MV-4-11 (cell line): ENCODE results near the gene RAET1E.
"Not testable (repeated sequence)": the region's sequence is repeated elsewhere in the genome, so short reads cannot be mapped to it uniquely, and the experiment has no call there.

Experiments used
- DNase-seq: peaks from one replicate; lab custom pipeline; 2025; lab: John Stamatoyannopoulos, UW

Gene RAET1E

DNA sequence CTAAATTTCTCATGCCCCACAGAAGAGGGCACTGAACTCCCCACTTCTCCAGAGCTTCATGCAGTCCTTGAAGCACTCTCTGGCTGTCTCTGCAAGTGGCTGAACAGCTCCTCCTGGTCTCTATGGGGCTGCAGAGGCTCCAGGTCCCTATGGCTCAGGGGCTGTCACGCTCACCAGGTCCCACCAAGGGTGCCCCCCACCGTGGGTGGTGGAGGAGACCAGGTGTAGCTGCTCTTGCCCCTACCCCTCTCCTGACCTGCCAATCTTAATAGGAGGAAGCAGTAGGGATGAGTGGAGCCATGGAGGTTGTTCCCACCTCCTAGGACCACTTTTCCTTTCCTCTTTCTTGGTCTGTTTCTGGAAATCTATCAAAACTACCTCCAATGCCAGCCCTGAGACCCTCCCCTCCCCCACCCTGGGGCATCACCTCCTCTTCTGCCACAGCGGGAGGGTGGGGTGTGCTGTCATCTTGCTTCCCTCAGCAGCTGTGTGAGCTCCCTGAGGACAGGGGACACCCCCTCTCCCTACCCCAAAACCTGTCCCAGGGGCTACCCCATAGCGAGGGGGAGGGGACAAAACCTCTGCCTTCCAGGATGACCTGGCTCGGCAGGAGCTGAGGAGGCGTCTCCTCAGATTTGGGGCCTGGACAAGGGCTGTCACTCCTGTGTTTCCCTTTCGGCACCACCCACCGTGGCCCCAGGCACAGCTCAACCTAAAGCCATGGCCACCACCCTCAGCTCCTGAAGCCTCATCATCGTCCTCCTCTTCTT, 12.0 kb upstream of the RAET1E start:
- DNase-seq = no peak

DNA sequence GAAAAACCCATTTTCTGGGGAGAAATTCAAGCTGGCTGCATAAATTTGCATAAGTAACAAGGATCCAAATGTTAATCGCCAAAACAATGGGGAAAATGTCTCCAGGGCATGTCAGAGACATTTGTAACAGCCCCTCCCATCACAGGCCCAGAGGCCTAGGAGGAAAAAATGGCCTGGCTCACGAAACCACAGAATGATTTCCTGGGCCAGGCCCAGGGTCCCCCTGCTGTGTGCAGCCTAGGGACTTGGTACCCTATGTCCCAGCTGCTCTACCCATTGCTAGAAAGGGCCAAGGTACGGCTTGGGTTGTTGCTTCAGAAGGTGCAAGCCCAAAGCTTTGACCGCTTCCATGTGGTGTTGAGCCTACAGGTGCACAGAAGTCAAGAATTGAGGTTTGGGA, 10.6 kb upstream of the RAET1E start:
- not testable (repeated sequence) for DNase-seq

DNA sequence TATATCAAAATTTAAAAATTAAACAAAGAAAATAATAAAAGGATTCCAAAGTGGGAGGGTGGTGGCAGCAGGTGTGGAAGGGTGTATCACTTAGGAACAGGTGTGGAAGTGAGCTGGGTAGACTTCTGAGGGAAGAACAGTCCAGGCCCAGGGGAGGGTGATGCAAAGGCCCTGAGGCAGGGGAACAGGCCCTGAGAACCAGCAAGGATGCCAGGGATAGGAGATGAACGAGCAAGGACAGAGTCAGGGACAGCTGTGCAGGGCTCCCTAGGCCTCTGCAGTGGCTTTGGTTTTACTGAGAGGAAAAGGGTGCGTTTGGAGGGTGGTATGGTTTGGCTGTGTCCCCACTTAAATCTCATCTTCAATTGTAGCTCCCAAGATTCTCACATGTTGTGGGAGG, 9.4 kb upstream of the RAET1E start:
- DNase-seq = no peak

DNA sequence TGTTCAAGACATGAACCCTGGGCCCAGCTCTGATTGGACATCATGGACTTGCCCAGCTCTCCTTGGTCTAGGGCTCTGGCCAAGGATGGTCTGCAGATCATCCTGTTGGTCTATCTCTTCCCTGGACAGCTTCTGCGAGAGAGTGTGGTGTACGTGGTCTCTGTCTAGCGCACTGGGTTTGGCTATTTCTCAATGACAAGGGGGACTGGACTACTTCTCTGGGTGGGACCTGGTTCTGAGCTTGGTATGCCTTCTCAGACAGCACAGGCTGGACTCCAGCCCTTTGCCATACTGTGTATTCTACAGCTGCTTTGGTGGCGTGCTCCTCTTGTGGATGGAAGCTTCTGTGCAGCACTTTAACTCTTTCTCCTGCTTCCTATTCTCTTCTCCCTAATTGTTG, 8.5 kb upstream of the RAET1E start:
- DNase-seq = no peak

DNA sequence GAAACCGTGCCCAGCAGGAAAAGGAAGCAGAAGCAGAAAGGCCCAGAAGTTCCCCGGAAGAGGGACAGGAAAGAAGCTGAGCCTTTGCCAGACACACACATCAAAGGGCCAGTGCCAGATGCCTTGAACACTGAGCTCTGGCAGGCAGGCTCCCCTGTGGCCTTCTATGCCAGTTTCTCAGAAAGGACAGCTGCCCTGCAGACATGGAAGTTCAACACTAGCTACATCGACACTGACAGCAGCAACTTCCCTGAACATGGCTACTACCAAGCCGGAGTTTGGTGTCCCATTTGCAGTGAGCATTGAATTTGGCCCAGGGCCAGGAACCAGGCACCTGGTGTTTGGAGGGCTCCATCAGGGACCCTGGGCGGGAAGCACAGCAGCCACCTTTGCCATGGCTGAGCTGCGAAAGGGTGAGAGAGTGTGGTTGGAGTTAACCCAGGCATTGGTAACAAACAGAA, 8.0 kb upstream of the RAET1E start:
- no peak for DNase-seq

DNA sequence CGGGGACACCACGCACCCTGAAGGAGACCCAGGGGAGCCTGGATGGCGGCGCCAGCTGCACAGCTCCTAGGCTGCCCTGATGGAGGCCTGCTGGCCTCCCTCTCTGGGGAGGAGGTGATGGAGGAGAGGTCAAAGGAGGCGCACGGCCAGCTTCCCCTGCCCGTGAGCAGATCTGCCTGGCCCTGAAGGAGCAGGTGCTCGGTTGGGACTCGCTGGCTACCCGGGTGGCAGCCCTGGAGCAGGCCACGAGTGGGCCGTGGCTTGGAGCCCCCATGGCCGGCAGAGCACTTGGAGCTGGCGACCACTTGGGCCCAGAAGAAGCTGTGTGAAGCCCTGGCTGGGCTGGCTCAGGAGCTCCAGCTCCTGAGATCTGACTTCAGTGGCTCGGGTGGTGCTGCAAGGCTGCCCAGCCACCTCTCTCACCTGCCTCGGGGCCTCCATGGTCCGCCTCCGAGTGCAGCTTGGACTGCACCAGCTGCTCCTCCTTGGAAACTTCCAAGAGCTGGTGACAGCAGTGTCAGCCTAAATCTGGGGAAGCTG, 7.5 kb upstream of the RAET1E start:
- DNase-seq = no peak

DNA sequence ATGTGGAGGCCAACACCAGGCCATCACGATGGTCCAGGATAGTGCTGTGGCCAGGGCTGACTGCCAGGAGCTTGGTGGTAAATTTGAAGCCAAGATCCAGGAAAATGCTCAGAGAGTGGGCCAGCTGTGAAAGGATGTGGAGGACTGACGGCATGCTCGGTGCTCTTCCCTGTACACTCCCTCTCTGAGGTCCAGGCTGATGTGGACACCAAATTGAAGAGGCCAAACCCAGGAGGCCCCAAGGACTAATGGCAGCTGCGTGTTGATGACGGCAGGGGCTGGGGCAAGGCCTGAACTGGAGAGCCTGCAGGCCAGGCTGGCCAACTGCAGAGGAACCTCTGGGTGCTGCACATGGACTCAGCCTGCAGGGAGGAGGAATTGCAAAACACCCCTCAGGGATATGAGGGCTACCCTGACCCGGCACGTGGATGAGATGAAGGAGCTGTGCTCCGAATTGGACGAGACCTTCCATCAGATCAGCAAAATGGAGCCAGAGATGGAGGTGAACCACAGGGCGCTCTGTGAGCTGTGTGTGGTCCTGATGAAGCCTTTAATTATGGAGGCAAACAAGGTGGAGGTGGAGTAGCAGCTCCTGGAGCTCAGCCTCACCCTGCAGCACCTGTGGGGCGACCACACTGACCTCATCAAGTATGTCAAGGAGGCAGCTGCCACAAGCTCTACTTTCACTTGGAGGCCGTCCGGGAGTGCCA, 6.9 kb upstream of the RAET1E start:
- DNase-seq = no peak

DNA sequence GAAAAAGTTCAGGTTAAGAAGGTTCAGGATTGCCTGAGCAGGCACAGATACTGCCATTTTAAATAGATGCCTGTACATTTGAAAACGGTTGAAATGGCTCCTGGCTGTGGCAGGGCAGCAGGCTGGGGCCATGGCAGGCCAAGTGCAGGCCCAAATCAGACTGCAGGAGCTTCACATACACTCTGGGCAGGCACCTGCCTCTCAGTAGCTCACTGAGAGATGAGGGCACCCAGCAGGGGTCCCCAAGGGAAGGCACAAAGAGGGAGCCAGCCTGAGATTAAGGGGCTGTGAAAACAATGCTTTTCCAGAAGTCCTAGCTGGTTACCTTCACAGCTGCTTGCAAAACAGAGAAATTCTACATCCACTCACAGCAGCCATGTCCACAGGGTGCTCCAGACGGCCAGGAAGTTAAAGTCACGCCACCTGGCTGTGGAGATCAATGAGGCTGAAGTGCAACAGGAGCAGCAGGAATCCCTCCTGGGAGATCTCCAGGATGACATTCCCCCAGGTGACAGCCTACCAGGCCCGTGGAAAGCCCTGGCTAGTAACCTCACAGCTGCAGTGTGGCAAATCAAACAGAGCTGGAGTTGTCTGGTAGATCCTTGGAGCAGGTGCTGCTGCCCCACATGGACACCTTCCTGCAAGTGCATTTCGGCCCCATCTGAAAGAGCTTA, 6.2 kb upstream of the RAET1E start:
- no peak for DNase-seq

DNA sequence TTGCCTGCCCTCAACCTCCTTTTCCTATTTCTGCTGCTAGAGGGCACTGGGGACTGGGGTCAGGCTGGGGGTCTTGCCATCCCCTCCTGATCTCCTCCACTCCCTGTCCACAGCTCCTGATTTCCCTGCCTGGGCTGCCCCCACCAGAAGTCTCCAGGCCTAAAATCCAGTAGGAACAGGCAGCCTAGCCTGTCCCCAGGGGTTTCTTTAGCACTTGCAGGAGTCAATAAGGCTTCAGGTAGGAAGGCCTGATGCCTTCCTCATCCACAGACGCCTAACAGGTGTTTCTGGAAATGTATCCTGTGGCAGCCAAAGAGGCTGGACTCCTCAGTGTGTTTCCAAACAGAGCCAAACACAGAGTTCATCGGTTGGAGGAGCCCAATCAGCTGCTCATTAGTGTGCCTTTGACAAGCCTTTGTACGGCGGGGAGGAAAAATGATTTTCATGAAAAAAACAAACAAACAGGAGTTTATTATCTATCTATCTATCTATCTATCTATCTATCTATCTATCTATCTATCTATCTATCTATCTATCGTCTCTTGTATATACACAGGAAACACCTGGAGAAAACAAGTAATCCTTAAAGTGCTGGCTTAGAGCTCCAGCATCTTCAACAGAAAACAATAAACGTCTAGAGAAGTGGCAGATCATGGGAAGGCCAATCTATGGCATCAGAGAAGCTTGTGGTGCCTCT, 3.7 kb upstream of the RAET1E start:
- no peak for DNase-seq

DNA sequence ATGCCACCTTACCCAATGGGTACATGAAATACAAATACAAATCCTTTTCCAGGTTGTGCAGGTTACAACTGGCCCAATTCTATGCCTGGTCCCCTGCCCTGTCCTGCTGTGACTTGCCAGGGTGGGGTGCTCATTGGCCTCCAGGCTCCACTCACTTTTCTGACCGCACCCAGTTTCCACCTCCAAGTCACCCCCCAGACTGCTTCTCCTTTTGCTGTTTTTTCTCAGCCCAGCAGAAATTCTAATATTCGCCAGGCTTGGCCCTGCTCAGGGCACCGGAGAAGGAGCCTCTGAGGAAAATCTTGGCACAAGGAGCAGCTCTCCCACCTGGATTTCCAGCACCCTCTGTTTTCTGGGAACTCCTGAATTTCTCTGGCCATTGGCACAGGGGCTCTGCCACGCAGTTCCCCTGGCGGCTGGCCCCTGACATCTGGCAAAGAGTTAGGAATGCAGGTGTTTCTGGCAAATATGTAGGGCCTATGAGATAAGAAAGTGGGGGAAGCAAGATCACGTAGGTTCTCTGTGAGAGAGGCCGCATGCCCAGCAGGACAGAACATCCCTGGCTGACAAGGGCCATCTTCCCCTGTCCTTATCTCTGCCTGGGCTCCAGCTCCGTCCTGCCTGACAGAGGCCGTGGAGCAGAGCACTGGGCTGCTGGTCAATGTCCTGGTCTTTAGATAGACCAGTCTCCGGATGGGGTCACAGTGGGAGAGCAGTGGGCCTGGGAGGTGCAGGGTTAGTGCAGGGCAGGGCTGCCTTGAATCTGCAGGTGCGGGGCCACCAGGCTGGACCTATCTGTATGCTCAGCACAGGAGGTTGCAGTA, 2.9 kb upstream of the RAET1E start:
- DNase-seq = no peak

DNA sequence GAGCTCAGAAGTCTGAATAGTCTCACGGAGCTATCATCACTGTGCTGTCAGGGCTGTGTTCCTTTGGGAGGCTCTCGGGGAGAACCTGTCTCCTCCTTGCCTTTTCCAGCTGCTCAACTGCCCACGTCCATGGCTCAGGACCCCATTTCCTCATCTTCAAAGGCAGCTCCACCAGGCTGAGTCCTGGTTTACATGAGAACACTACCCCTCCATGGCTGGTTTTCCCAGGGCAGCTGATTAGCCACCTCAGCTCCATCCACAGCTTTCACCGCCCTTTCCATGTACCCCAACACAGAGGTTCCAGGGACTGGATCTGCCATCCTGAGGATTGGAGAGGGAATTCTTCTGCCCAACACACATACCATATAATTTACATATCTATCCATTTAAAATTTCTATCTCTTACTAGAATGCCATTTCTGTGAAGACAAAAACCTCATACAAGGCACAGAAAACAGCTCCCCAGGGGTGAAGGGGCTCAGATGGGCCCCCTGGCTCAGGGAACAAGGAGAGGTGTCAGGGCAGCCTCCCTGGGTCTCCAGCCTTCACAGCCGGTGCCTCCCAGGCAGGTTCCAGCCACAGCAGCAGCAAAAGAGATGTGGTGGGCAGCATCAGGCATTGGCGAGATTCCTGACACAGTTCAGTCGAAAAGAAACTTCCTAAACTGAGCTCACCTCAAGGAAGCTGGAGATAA, 2.2 kb upstream of the RAET1E start:
- no peak for DNase-seq

DNA sequence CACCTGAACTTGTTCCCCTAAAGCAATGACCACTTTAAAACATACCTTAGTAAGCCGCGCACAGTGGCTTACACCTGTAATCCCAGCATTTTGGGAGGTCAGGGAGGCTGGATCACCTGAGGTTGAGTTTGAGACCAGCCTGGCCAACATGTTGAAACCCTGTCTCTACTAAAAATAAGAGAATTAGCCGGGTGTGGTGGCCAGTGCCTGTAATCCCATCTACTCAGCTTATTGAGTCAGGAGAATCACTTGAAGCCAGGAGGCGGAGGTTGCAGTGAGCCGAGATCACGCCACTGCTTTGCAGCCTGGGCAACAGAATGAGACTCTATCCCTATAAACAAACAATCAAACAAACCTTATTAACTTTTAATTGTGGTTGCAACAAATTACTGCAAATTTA, 1.6 kb upstream of the RAET1E start:
- DNase-seq = no peak

DNA sequence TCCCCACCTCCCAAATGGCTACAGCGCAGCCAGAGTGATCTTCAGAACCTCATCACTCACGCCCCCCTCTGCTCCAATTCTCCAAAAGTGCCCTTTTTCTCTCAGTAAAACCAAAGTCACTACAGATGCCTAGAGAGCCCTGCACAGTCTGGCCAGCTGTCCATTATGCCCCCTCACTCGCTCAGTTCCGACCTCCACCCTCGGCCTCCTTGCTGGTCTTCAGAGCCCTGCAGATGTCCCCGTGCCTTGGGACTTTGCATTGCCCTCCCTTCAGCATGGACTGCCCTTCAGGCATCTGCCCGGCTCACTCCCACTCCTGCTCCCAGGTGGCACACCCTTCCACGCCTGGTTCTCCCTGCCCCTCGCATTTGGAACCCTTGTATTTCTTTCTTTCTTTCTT, 1.1 kb upstream of the RAET1E start:
- no peak for DNase-seq

DNA sequence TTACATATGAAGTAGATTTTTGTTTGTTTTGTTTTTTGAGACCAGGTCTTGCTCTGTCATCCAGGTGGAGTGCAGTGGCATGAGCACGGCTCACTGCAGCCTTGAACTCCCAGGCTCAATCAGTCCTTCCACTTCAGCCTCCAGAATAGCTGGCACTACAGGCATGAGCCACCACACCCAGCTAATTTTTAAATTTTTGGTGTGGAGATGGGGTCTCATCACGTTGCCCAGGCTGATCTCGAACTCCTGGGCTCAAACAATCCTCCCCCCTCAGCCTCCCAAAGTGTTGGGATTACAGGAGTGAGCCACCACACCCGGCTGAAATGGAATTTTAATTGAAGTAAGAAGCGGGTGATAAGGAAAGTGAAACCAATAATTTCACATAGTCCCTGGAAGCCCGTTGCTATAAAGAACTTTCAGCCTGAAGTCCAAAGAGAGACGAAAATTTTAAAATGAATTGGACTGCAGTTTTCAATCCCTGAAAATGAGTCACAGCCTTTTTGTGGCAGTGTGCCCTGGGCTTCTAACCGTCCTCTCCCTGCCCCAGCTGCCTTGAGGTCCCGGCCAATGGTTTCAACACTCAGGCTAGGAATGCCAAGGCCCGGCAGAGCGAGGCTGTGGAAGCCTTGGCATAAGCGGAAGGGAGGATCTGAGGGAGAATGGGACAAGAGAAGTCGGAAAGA, 757 bp downstream of the RAET1E start:
- DNase-seq = peak; percentile 36

DNA sequence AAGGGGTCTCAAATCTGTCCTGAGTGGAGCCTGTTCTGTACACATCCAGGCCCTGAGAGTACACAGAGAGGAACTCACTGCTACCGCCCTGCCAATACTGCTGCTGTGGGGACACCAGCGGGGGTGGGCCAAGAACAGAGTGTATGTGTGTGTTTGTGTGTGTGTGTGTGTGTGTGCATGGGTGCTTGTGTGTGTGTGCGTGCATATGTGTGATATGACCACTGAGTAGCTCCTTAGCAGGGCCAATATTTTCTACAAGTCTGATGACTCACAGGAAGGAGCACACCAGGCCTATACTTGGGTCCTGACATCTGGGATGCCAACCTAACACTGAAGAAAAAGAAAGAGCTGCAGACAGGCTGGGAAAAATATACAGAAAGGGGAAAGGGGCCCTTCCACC, 1.4 kb downstream of the RAET1E start:
- peak; percentile 77 for DNase-seq

DNA sequence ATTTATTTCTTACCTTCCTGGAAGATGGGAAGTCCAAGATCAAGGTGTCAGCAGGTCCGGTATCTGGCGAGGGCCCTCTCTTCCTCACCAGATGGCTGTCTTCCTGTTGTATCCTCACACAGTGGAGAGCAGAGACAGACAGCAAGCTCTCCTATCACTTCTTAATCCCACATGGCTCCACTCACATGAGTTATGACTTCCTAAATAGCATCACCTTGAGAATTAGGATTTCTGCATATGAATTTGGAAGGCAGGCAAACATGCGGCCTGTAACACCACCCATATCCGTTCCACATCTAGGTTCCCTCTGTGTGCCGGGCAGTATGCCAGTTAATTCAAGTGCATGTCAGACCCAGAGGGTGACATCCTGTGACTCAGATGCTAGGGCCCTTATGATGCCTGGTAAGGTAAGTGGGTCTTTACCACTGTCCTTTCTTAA, 2.1 kb downstream of the RAET1E start:
- DNase-seq = peak; percentile 84

DNA sequence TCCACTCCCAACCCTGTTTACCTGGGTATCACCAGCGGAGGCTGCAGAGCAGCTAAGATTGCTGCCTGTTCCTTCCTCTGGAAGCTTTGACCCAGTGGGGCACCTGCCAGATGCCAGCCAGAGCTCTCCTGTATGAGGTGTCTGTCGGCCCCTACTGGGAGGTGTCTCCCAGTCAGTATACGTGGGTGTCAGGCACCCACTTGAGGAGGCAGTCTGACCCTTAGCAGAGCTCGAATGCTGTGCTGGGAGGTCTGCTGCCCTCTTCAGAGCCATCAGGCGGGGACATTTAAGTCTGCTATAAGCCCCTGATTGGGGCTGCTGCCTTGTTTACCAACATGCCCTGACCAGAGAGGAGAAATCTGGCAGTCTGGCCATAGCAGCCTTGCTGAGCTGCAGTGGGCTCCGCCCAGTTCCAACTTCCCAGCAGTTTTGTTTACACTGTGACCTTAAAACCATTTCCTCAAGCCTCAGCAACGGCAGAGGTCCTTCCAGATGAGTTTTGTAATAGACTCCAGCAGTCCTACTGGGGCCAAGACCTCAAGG, 2.8 kb downstream of the RAET1E start:
- peak; percentile 72 for DNase-seq

DNA sequence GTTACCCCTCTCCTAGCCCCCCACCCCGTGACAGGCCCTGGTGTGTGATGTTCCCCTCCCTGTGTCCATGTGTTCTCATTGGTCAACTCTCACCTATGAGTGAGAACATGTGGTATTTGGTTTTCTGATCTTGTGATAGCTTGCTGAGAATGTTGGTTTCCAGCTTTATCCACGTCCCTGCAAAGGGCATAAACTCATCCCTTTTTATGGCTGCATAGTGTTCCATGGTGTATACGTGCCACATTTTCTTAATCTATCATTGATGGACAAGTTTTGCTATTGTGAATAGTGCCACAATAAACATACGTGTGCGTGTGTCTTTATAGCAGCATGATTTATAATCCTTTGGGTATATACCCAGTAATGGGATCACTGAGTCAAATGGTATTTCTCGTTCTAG, 6.0 kb downstream of the RAET1E start:
- DNase-seq = not testable (repeated sequence)

DNA sequence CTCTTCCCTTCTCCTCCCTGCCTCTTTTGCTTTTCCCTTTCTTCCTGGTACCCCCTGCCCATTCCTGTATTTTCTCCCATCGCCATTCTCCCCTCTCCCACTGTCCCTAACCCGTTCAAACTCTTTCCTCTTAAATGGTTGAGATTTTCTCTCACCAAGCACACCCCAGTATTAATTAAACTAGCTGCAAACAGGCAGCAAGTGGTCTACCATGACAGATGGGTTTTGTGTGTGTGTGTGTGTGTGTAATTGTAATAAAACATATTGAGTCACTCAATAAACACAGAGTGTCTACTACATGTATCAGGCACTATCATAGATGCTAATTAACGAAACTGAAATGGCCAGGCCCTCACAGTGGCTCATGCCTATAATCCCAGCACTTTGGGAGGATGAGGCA, 6.7 kb downstream of the RAET1E start:
- DNase-seq = no peak

DNA sequence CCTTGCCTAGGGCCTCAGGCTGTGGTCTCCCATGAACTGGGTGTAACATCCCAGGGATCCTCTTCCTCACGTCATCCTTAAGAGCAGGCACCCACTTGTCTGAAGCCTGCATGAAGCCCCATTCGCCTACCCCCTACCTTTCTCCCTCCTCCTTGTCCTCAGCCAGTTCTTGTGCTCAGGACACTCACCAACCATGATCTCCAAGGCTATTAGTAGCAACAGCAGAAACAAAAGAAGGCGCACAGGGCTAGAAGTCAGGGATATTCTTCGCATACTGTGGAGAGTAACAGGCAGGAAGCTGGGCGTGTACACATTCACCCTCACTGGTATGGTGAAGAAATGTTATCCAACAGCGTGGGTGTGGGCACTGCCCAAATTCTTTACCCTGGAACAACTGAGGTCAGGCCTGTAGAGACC, 7.3 kb downstream of the RAET1E start:
- DNase-seq = no peak
